ENCODE results near the gene DBN1. TPM values are rescaled to one million over a fixed set of nuclear protein-coding genes. Genes with fewer than 3 reads are reported as not detected.
"Not testable (repeated sequence)": the region's sequence is repeated elsewhere in the genome, so short reads cannot be mapped to it uniquely, and the experiment has no call there.

DBN1 gene
- total RNA-seq, 1 experiment from 2014 or later: 218 TPM

GRCh38 chr5:177425801-177426565 is 47.5 kb downstream of the DBN1 start:
- DNase-seq: peak; percentile 100
- Mint-ChIP-seq H3K36me3 (ENCODE audit: insufficient read depth, unreplicated experiment) (peaks cover 59% of the 10 kb centered on the region), H3K4me3 (ENCODE audit: low read depth, unreplicated experiment) (peak overlapping the region; percentile 93), H3K9me3 (ENCODE audit: low read depth, unreplicated experiment) (no peaks in the 10 kb centered on the region), H3K4me1 (ENCODE audit: low read depth, unreplicated experiment) (peaks cover 34% of the 10 kb centered on the region), H3K27me3 (ENCODE audit: unreplicated experiment) (peaks cover 12% of the 10 kb centered on the region), H3K27ac (ENCODE audit: unreplicated experiment) (peak overlapping the region; percentile 100)
- BruUV-seq (replicated peaks): TSS peak; percentile 94
- TF ChIP-seq CTCF (IDR thresholded peaks at IDR 0.05; ENCODE audit: unreplicated experiment): no peak
- intact Hi-C loops (cut with micrococcal nuclease; ENCODE audit: unreplicated experiment): no loop called here
- CTCF ChIA-PET: interaction anchor here (0.5 to 3.6 kb wide), 12 partner anchors 10 to 173 kb away, joined by 3 to 33 read pairs (median 4); no protein-coding TSS in a partner anchor

- H3K27me3 Mint-ChIP-seq (ENCODE audit: unreplicated experiment): peaks cover 12% of the 10 kb centered on the region
- CTCF ChIA-PET: interaction anchor here (0.6 to 3.6 kb wide), 3 partner anchors 22 to 110 kb away, joined by 3 to 33 read pairs (median 4); no protein-coding TSS in a partner anchor
- H3K27ac Mint-ChIP-seq (ENCODE audit: unreplicated experiment): peak overlapping the region; percentile 100
- BruUV-seq (replicated peaks): no TSS peak
- H3K9me3 Mint-ChIP-seq (ENCODE audit: low read depth, unreplicated experiment): no peaks in the 10 kb centered on the region
- TF ChIP-seq CTCF (IDR thresholded peaks at IDR 0.05; ENCODE audit: unreplicated experiment): no peak
- no peak for DNase-seq
- H3K4me1 Mint-ChIP-seq (ENCODE audit: low read depth, unreplicated experiment): peaks cover 34% of the 10 kb centered on the region
- peak overlapping the region; percentile 93 for H3K4me3 Mint-ChIP-seq (ENCODE audit: low read depth, unreplicated experiment)
- intact Hi-C loops (cut with micrococcal nuclease; ENCODE audit: unreplicated experiment): no loop called here
- peaks cover 52% of the 10 kb centered on the region for H3K36me3 Mint-ChIP-seq (ENCODE audit: insufficient read depth, unreplicated experiment)
These were observed 48.1 kb downstream of the DBN1 start for GRCh38 chr5:177425196-177425800.

GRCh38 chr5:177423671-177424070 is 49.8 kb downstream of the DBN1 start:
- no peaks in the 10 kb centered on the region for H3K9me3 Mint-ChIP-seq (ENCODE audit: low read depth, unreplicated experiment)
- no peak for TF ChIP-seq CTCF (IDR thresholded peaks at IDR 0.05; ENCODE audit: unreplicated experiment)
- peaks cover 12% of the 10 kb centered on the region for H3K27me3 Mint-ChIP-seq (ENCODE audit: unreplicated experiment)
- H3K36me3 Mint-ChIP-seq (ENCODE audit: insufficient read depth, unreplicated experiment): peaks cover 36% of the 10 kb centered on the region
- H3K4me1 Mint-ChIP-seq (ENCODE audit: low read depth, unreplicated experiment): peaks cover 22% of the 10 kb centered on the region
- no peak for DNase-seq
- CTCF ChIA-PET: interaction anchor here (1.5 kb wide), 2 partner anchors 19 to 21 kb away, joined by 4 to 5 read pairs; no protein-coding TSS in a partner anchor
- H3K4me3 Mint-ChIP-seq (ENCODE audit: low read depth, unreplicated experiment): no peak overlapping the region
- intact Hi-C loops (cut with micrococcal nuclease; ENCODE audit: unreplicated experiment): no loop called here
- no peak overlapping the region for H3K27ac Mint-ChIP-seq (ENCODE audit: unreplicated experiment)
- no TSS peak for BruUV-seq (replicated peaks)

GRCh38 chr5:177421062-177421798 is 52.2 kb downstream of the DBN1 start:
- DNase-seq: no peak
- peaks cover 12% of the 10 kb centered on the region for H3K36me3 Mint-ChIP-seq (ENCODE audit: insufficient read depth, unreplicated experiment)
- no TSS peak for BruUV-seq (replicated peaks)
- H3K27me3 Mint-ChIP-seq (ENCODE audit: unreplicated experiment): peaks cover 6% of the 10 kb centered on the region
- TF ChIP-seq CTCF (IDR thresholded peaks at IDR 0.05; ENCODE audit: unreplicated experiment): no peak
- H3K27ac Mint-ChIP-seq (ENCODE audit: unreplicated experiment): no peak overlapping the region
- intact Hi-C loops (cut with micrococcal nuclease; ENCODE audit: unreplicated experiment): no loop called here
- CTCF ChIA-PET: no interaction called here
- no peak overlapping the region for H3K4me3 Mint-ChIP-seq (ENCODE audit: low read depth, unreplicated experiment)
- H3K4me1 Mint-ChIP-seq (ENCODE audit: low read depth, unreplicated experiment): peaks cover 14% of the 10 kb centered on the region
- H3K9me3 Mint-ChIP-seq (ENCODE audit: low read depth, unreplicated experiment): no peaks in the 10 kb centered on the region

GRCh38 chr5:177420472-177420871 is 53.0 kb downstream of the DBN1 start:
- H3K4me3 Mint-ChIP-seq (ENCODE audit: low read depth, unreplicated experiment); H3K4me1 Mint-ChIP-seq (ENCODE audit: low read depth, unreplicated experiment); CTCF ChIA-PET; H3K27ac Mint-ChIP-seq (ENCODE audit: unreplicated experiment); H3K27me3 Mint-ChIP-seq (ENCODE audit: unreplicated experiment); H3K9me3 Mint-ChIP-seq (ENCODE audit: low read depth, unreplicated experiment); H3K36me3 Mint-ChIP-seq (ENCODE audit: insufficient read depth, unreplicated experiment); DNase-seq; BruUV-seq (replicated peaks); intact Hi-C loops (cut with micrococcal nuclease; ENCODE audit: unreplicated experiment): not testable (repeated sequence)
